SK-N-SH treated with all-trans-retinoic acid at 6 μM for 48 hours (cell line): ENCODE data around the gene EPGN.

ENCODE experiments used
- OSR1 ChIP-seq: fragments of 250-450 bp; sonication (Bioruptor Pico); IDR thresholded peaks from 2 replicates; pipeline ENCODE4 v1.8.0; 2022; ENCODE audit warnings: moderate library complexity, mild to moderate bottlenecking, inconsistent platforms
- PPARA ChIP-seq: fragments of 250-450 bp; sonication (Bioruptor Pico); IDR thresholded peaks from 2 replicates; pipeline ENCODE4 v1.5.0; 2020; ENCODE audit warnings: mild to moderate bottlenecking, borderline replicate concordance
- RARB ChIP-seq: fragments of 250-450 bp; sonication (Bioruptor Pico); IDR thresholded peaks from 2 replicates; pipeline ENCODE4 v1.8.0; 2021; ENCODE audit warnings: mild to moderate bottlenecking, moderate library complexity
- TCF4 ChIP-seq: fragments of 250-450 bp; sonication (Bioruptor Pico); IDR thresholded peaks from 2 replicates; pipeline ENCODE4 v1.8.0; 2021; ENCODE audit warnings: mild to moderate bottlenecking, moderate library complexity, borderline replicate concordance
- ZFP3 ChIP-seq: fragments of 250-450 bp; sonication (Bioruptor Pico); IDR thresholded peaks from 2 replicates; pipeline ENCODE4 v1.5.0; 2020; ENCODE audit warnings: mild to moderate bottlenecking, moderate library complexity
- ZNF8 ChIP-seq: fragments of 450-650 bp; formaldehyde crosslinking; IDR thresholded peaks from 2 replicates; pipeline ENCODE4 v1.5.0; 2020; ENCODE audit warnings: mild to moderate bottlenecking, moderate library complexity
- TF ChIP-seq, protein P1 (sequence below): fragments of 250-450 bp; sonication (Bioruptor Pico); IDR thresholded peaks from 2 replicates; pipeline ENCODE4 v1.8.0; 2020; ENCODE audit warnings: mild to moderate bottlenecking, moderate library complexity, borderline replicate concordance

- no peak for TF ChIP-seq RARB
- TF ChIP-seq PPARA (CRISPR knock-in tag): no peak
- TF ChIP-seq OSR1 (CRISPR knock-in tag): no peak
- no peak for TF ChIP-seq TCF4
- TF ChIP-seq, protein P1, sequence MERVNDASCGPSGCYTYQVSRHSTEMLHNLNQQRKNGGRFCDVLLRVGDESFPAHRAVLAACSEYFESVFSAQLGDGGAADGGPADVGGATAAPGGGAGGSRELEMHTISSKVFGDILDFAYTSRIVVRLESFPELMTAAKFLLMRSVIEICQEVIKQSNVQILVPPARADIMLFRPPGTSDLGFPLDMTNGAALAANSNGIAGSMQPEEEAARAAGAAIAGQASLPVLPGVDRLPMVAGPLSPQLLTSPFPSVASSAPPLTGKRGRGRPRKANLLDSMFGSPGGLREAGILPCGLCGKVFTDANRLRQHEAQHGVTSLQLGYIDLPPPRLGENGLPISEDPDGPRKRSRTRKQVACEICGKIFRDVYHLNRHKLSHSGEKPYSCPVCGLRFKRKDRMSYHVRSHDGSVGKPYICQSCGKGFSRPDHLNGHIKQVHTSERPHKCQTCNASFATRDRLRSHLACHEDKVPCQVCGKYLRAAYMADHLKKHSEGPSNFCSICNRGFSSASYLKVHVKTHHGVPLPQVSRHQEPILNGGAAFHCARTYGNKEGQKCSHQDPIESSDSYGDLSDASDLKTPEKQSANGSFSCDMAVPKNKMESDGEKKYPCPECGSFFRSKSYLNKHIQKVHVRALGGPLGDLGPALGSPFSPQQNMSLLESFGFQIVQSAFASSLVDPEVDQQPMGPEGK: no peak
- TF ChIP-seq ZFP3 (CRISPR knock-in tag): no peak
- no peak for TF ChIP-seq ZNF8 (CRISPR knock-in tag)
Observed at GRCh38 chr4:74282926-74283325, 25.3 kb upstream of the EPGN start.
